Measurements from ENCODE around the gene EXOC3L4.

EXOC3L4 gene

GRCh38 chr14:103121121-103121845, 26.8 kb downstream of the EXOC3L4 start:
- H3K4me3 ChIP-seq (ENCODE audit: low read depth, low read length): no peak overlapping the region
- TF ChIP-seq, protein P1, sequence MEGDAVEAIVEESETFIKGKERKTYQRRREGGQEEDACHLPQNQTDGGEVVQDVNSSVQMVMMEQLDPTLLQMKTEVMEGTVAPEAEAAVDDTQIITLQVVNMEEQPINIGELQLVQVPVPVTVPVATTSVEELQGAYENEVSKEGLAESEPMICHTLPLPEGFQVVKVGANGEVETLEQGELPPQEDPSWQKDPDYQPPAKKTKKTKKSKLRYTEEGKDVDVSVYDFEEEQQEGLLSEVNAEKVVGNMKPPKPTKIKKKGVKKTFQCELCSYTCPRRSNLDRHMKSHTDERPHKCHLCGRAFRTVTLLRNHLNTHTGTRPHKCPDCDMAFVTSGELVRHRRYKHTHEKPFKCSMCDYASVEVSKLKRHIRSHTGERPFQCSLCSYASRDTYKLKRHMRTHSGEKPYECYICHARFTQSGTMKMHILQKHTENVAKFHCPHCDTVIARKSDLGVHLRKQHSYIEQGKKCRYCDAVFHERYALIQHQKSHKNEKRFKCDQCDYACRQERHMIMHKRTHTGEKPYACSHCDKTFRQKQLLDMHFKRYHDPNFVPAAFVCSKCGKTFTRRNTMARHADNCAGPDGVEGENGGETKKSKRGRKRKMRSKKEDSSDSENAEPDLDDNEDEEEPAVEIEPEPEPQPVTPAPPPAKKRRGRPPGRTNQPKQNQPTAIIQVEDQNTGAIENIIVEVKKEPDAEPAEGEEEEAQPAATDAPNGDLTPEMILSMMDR (IDR thresholded peaks at IDR 0.05; ENCODE audit: insufficient read depth, low read depth, low read length, missing control alignments): no peak

GRCh38 chr14:103121846-103122584, 27.5 kb downstream of the EXOC3L4 start:
- TF ChIP-seq, protein P1 (IDR thresholded peaks at IDR 0.05; ENCODE audit: insufficient read depth, low read depth, low read length, missing control alignments): no peak
- DNase-seq (ENCODE audit: low read depth): peak; percentile 54
- H3K4me3 ChIP-seq (ENCODE audit: low read depth, low read length): peak overlapping the region; percentile 66

More at GRCh38 chr14:103121121-103121845, 26.8 kb downstream of the EXOC3L4 start:
- DNase-seq (ENCODE audit: low read depth): no peak

- H3K4me3 ChIP-seq (ENCODE audit: low read depth, low read length): peak overlapping the region; percentile 66
- DNase-seq (ENCODE audit: low read depth): peak; percentile 26
- TF ChIP-seq, protein P1 (IDR thresholded peaks at IDR 0.05; ENCODE audit: insufficient read depth, low read depth, low read length, missing control alignments): no peak
Measured at GRCh38 chr14:103122585-103122946, 28.0 kb downstream of the EXOC3L4 start.

DNA sequence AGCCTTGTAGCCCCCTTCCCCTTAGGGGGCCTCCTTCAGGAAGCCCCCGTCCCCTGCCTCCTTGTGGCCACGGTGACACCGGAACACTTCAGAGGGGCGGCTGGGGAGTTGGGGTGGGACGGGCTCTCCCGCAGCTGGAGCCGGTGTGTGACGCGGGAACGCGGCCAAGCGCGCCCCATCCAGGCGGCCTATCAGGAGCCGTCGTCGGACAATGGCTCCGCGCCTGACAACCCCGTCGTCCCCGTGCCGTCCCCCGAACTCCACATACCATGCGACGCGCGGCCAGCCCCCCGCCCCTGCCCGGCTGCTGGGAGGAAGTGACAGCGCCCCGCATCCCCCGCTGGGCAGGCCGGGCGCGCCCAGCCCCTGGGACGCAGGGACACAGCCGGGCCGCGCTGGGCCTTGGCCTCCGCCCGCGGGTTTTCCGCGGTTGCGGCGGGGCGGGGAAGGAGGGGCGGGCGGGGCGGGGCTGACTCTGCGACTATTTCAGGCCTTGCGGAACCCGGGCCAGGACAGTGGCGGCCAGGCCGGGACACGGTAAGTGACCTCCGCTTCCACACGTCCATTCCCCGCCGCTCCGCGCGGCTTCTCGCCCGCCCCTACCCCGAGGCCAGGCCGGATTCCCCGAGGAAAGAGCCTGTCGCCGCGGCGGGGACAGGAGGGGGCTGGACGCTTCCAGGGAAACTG, 28.6 kb downstream of the EXOC3L4 start, which contains the start of gene TNFAIP2:
Gene TNFAIP2, plus strand, starts transcription at position 515 of the 687 bp plus-strand sequence. CDS start 2,997 bp downstream, outside the sequence.
- TF ChIP-seq, protein P1 (IDR thresholded peaks at IDR 0.05; ENCODE audit: insufficient read depth, low read depth, low read length, missing control alignments): no peak
- H3K4me3 ChIP-seq (ENCODE audit: low read depth, low read length): peak within 1 kb of the TSS; percentile 66
- peak; percentile 39 for DNase-seq (ENCODE audit: low read depth)

DNA sequence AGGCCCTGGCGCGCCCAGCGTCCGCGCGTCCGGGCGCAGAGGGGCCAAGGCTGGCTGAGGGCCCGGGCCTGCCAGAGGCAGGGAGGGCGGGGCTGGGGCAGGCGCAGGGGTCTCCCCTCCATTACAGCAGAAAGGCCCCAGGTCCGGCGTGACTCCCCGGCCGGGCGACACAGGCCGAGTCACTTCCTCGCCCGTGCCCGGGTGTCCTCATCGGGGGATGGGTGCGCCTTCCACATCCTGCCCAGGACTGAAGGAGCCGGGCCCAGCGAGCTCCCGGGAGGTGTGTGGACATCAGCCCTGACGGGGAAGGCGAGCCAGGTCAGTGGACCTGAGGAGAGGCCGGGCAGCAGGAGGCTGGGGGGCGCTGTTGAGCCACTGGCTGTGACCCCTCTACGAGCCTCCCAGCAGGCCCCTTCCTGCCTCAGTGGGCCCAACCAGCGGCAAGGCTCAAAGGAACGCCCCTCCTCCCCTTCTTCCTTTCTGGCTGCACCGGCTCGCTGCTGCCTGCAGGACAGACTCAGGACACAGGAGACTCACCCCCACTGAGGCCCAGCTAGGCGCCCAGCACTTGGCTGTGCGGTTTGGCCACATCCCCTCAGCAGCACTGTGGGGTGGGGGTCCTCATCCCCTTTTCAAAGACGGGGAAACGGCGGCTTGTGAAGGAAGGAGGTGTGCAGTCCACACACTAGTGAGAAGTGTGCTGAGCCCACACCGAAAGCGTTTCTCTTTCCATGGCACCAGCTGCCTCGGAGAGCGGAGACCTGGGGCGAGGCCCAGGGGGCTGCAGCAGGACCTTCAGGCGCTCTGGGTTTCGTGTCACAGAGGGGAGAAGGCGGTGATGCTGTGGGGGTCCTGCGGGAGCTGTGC, 29.3 kb downstream of the EXOC3L4 start:
- H3K4me3 ChIP-seq (ENCODE audit: low read depth, low read length): peak overlapping the region; percentile 66
- TF ChIP-seq, protein P1 (IDR thresholded peaks at IDR 0.05; ENCODE audit: insufficient read depth, low read depth, low read length, missing control alignments): peak; percentile 34
- DNase-seq (ENCODE audit: low read depth): no peak

GRCh38 chr14:103124501-103125001, 30.0 kb downstream of the EXOC3L4 start:
- TF ChIP-seq, protein P1 (IDR thresholded peaks at IDR 0.05; ENCODE audit: insufficient read depth, low read depth, low read length, missing control alignments): no peak
- peak overlapping the region; percentile 66 for H3K4me3 ChIP-seq (ENCODE audit: low read depth, low read length)
- DNase-seq (ENCODE audit: low read depth): no peak
